ENCODE data around the gene TUBG1.

DNA sequence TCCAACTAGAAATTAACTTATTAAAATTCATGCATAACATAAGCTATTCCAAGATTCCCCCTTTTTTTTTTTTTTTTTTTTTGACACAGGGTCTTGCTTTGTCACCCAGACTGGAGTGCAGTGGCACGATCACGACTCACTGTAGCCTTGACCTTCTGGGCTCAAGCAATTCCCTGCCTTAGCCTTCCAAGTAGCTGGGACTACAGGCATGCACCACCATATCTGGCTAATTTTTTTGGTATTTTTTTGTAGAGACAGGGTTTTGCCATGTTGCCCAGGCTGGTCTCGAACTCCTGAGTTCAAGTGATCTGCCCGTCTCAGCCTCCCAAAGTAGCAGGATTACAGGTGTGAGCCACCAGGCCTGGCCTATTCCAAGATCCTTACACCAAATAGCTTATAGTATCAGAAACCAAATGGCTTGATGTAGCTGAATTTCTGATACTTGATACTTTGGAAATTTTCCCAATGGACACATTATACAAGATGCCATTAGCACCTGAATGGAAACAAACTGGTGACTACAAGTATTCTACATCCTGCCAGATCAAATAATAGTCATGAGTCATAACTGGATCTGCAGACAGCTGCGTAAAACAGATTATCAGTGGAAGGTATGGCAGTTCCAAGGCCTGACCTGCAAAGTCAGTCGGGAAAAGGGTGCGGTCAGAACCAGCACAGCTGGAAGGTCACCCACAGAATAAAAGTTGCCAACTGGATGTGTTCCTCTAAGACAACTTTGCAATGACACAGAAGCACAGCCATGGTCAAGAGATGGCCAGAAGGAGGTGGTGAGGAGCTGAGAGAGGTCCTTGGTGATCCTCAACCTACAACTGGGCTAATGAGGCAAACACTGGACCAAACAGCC lies 14.5 kb downstream of the TUBG1 start:
- TF ChIP-seq, protein P1, sequence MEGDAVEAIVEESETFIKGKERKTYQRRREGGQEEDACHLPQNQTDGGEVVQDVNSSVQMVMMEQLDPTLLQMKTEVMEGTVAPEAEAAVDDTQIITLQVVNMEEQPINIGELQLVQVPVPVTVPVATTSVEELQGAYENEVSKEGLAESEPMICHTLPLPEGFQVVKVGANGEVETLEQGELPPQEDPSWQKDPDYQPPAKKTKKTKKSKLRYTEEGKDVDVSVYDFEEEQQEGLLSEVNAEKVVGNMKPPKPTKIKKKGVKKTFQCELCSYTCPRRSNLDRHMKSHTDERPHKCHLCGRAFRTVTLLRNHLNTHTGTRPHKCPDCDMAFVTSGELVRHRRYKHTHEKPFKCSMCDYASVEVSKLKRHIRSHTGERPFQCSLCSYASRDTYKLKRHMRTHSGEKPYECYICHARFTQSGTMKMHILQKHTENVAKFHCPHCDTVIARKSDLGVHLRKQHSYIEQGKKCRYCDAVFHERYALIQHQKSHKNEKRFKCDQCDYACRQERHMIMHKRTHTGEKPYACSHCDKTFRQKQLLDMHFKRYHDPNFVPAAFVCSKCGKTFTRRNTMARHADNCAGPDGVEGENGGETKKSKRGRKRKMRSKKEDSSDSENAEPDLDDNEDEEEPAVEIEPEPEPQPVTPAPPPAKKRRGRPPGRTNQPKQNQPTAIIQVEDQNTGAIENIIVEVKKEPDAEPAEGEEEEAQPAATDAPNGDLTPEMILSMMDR (IDR thresholded peaks at IDR 0.05), result no peak
- no peak for TF ChIP-seq EZH2 (IDR thresholded peaks at IDR 0.05)
